H9 (cell line): ENCODE results near the gene ATRNL1. TPM values are rescaled to one million over a fixed set of nuclear protein-coding genes. Genes with fewer than 3 reads are reported as not detected.

Experiments
- DNase-seq: peaks from one replicate; pipeline ENCODE4 v3.0.0-alpha.2; 2017
- H2AFZ ChIP-seq: one replicate; pipeline ENCODE4 v1.6.1; 2013; ENCODE audit warnings: mild to moderate bottlenecking, low read length, control low read depth, moderate library complexity
- H2AK5ac ChIP-seq: 2 replicates; pipeline ENCODE4 v1.6.1; 2013; ENCODE audit warnings: low read length, control low read depth, mixed read lengths; ENCODE audit not compliant: insufficient read length
- H2BK120ac ChIP-seq: one replicate; pipeline ENCODE4 v1.6.1; 2013; ENCODE audit warnings: low read depth, mild to moderate bottlenecking, low read length, control low read depth, inconsistent platforms; ENCODE audit not compliant: poor library complexity, severe bottlenecking
- H2BK12ac ChIP-seq: 2 replicates; pipeline ENCODE4 v1.6.1; 2013; ENCODE audit warnings: low read length, control low read depth, mixed read lengths, low read depth; ENCODE audit not compliant: insufficient read length
- H2BK15ac ChIP-seq: 2 replicates; pipeline ENCODE4 v1.6.1; 2013; ENCODE audit warnings: low read depth, low read length, control low read depth
- H2BK20ac ChIP-seq: one replicate; pipeline ENCODE4 v1.6.1; 2013; ENCODE audit warnings: low read depth, mild to moderate bottlenecking, low read length, control low read depth, inconsistent platforms; ENCODE audit not compliant: poor library complexity, severe bottlenecking
- H2BK5ac ChIP-seq: 2 replicates; pipeline ENCODE4 v1.6.1; 2013; ENCODE audit warnings: low read length, control low read depth, mixed read lengths; ENCODE audit not compliant: insufficient read length
- H3K14ac ChIP-seq: 2 replicates; pipeline ENCODE4 v1.6.1; 2013; ENCODE audit warnings: low read length, control low read depth; ENCODE audit not compliant: insufficient read depth
- H3K18ac ChIP-seq: 2 replicates; pipeline ENCODE4 v1.6.1; 2013; ENCODE audit warnings: low read depth, mild to moderate bottlenecking, mixed read lengths, low read length, control low read depth; ENCODE audit not compliant: insufficient read length
- H3K23ac ChIP-seq: 2 replicates; pipeline ENCODE4 v1.6.1; 2013; ENCODE audit warnings: low read length, control low read depth, mixed read lengths, low read depth; ENCODE audit not compliant: insufficient read length
- H3K23me2 ChIP-seq: 2 replicates; pipeline ENCODE4 v1.6.1; 2013; ENCODE audit warnings: low read depth, mild to moderate bottlenecking, mixed read lengths, low read length, control low read depth; ENCODE audit not compliant: insufficient read length, poor library complexity, severe bottlenecking
- H3K27ac ChIP-seq: 2 replicates; pipeline ENCODE4 v1.5.1; 2013; ENCODE audit warnings: low read length, control low read depth, mixed read lengths, low read depth; ENCODE audit not compliant: insufficient read length
- H3K27me3 ChIP-seq: 2 replicates; pipeline ENCODE4 v1.6.1; 2013; ENCODE audit warnings: low read length, control low read depth, inconsistent platforms; ENCODE audit not compliant: insufficient read depth
- H3K4ac ChIP-seq: 2 replicates; pipeline ENCODE4 v1.6.1; 2013; ENCODE audit warnings: low read depth, mild to moderate bottlenecking, control low read depth, inconsistent platforms, low read length, moderate library complexity
- H3K4me1 ChIP-seq: 2 replicates; pipeline ENCODE4 v1.6.1; 2013; ENCODE audit warnings: low read length, control low read depth, inconsistent platforms; ENCODE audit not compliant: insufficient read depth
- H3K4me2 ChIP-seq: 2 replicates; pipeline ENCODE4 v1.6.1; 2013; ENCODE audit warnings: low read length, control low read depth, mixed read lengths; ENCODE audit not compliant: insufficient read length, insufficient read depth
- H3K56ac ChIP-seq: 2 replicates; pipeline ENCODE4 v1.6.1; 2013; ENCODE audit warnings: low read depth, mild to moderate bottlenecking, mixed read lengths, low read length, control low read depth; ENCODE audit not compliant: insufficient read length
- H3K79me1 ChIP-seq: 2 replicates; pipeline ENCODE4 v1.6.1; 2013; ENCODE audit warnings: low read depth, mild to moderate bottlenecking, moderate library complexity, low read length, control low read depth, inconsistent platforms; ENCODE audit not compliant: insufficient read depth, poor library complexity, severe bottlenecking
- H3K79me2 ChIP-seq: 2 replicates; pipeline ENCODE4 v1.6.1; 2013; ENCODE audit warnings: low read length, control low read depth, inconsistent platforms; ENCODE audit not compliant: insufficient read depth
- H3K9ac ChIP-seq: 2 replicates; pipeline ENCODE4 v1.6.1; 2013; ENCODE audit warnings: low read length, control low read depth, mixed read lengths; ENCODE audit not compliant: insufficient read length; ENCODE audit errors: extremely low read depth
- H3K9me3 ChIP-seq: one replicate; pipeline ENCODE4 v1.6.1; 2013; ENCODE audit warnings: low read depth, low read length, inconsistent platforms; ENCODE audit not compliant: control insufficient read depth
- H3T11ph ChIP-seq: one replicate; pipeline ENCODE4 v1.6.1; 2013; ENCODE audit warnings: mild to moderate bottlenecking, low read length, control low read depth, inconsistent platforms
- H4K20me1 ChIP-seq: one replicate; pipeline ENCODE4 v1.6.1; 2013; ENCODE audit not compliant: control insufficient read depth, insufficient read length, insufficient read depth
- H4K5ac ChIP-seq: 2 replicates; pipeline ENCODE4 v1.6.1; 2013; ENCODE audit warnings: low read depth, mild to moderate bottlenecking, mixed read lengths, low read length, control low read depth; ENCODE audit not compliant: insufficient read length
- H4K8ac ChIP-seq: replicated peaks from 2 replicates; pipeline ENCODE4 v1.6.1; 2013; ENCODE audit warnings: low read length, control low read depth, mixed read lengths, low read depth; ENCODE audit not compliant: insufficient read length
- H4K91ac ChIP-seq: 2 replicates; pipeline ENCODE4 v1.6.1; 2013; ENCODE audit warnings: low read depth, mild to moderate bottlenecking, moderate library complexity, mixed read lengths, low read length, control low read depth; ENCODE audit not compliant: insufficient read length
- H3K27ac Mint-ChIP-seq, 3 experiments: 2 replicates in 2 of 3; 3 replicates in 1 of 3; pipeline ENCODE4 v1.8.0; 2020 to 2021; ENCODE audit warnings: mixed read lengths in 3 of 3, mild to moderate bottlenecking in 1 of 3, moderate library complexity in 1 of 3
- H3K27me3 Mint-ChIP-seq: 2 replicates; pipeline ENCODE4 v1.8.0; 2021; ENCODE audit warnings: low read depth, mild to moderate bottlenecking, moderate library complexity, mixed read lengths
- H3K36me3 Mint-ChIP-seq, 3 experiments: 2 replicates in 2 of 3; 3 replicates in 1 of 3; pipeline ENCODE4 v1.8.0; 2020 to 2021; ENCODE audit warnings: low read depth in 3 of 3, mixed read lengths in 3 of 3; ENCODE audit not compliant: insufficient read depth in 1 of 3
- H3K4me1 Mint-ChIP-seq, 2 experiments: 2 replicates each; pipeline ENCODE4 v1.8.0; 2020; ENCODE audit warnings: mixed read lengths in 2 of 2
- H3K4me3 Mint-ChIP-seq, 2 experiments: 2 replicates in 1 of 2; 3 replicates in 1 of 2; pipeline ENCODE4 v1.8.0; 2020 to 2021; ENCODE audit warnings: mild to moderate bottlenecking in 2 of 2, mixed read lengths in 2 of 2, moderate library complexity in 1 of 2
- H3K9me3 Mint-ChIP-seq, 2 experiments: 2 replicates in 1 of 2; 3 replicates in 1 of 2; pipeline ENCODE4 v1.8.0; 2020; ENCODE audit warnings: mild to moderate bottlenecking in 2 of 2, mixed read lengths in 2 of 2, moderate library complexity in 1 of 2
- WGBS: extraction: QIAGEN DNeasy Blood & Tissue Kit; methylation state at CpG from one replicate; pipeline ENCODE4 v1.1.7; 2013; ENCODE audit warnings: missing lambda C conversion rate, low lambda C conversion rate, mixed read lengths; ENCODE audit not compliant: insufficient read length; ENCODE audit errors: extremely low coverage; 5-methylcytosine and 5-hydroxymethylcytosine counted together
- total RNA-seq: library from RNA; stranded (reverse); gene quantifications from 2 replicates; pipeline ENCODE4 v1.2.1, GENCODE V29; 2021
- TF ChIP-seq, protein P1 (sequence below): fragments of 200-600 bp; sonication (generic); conservative IDR thresholded peaks from 3 replicates; pipeline ENCODE4 v1.8.0; 2021; ENCODE audit warnings: antibody characterized with exemption, mild to moderate bottlenecking

ATRNL1 gene
- total RNA-seq, 1 experiment from 2014 or later, result 9.2 TPM

DNA sequence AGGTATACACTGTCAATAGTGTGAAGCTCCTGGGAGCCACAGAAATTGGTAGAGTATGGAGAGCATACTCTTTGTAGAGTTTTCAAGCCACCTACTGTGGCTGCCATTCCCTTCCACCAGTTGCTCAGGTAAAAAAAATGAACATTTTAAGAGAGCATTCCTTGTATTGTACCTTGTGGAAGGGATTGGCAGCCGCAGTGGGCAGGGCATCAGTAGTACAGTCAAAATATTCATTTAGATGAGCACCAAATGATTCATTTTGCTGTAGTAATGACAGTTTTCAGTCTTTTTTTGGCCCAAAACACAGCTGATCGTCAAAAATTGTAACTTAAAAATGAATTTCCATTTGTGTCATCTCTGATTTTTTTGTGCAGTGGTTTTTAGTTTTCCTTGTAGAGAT, 304.9 kb downstream of the ATRNL1 start:
- no peak overlapping the region for H2AK5ac ChIP-seq
- Mint-ChIP-seq H3K36me3 (no peaks in the 10 kb centered on the region), H3K27me3 (no peaks in the 10 kb centered on the region), H3K9me3 (no peaks in the 10 kb centered on the region), H3K27ac (no peak overlapping the region), H3K4me1 (no peaks in the 10 kb centered on the region), H3K4me3 (no peak overlapping the region)
- no peak overlapping the region for H3K27ac ChIP-seq
- no CpG with 5 or more reads among the region's 2 CpGs for WGBS
- H3K4me1 ChIP-seq, result no peaks in the 10 kb centered on the region
- no peak overlapping the region for H4K8ac ChIP-seq
- H3K27me3 ChIP-seq, result no peaks in the 10 kb centered on the region
- no peaks in the 10 kb centered on the region for H3K9me3 ChIP-seq
- no peak for DNase-seq
- no peak overlapping the region for H4K91ac ChIP-seq
- H3K23me2 ChIP-seq, result no peaks in the 10 kb centered on the region
- H2BK20ac ChIP-seq, result no peak overlapping the region
- H2AFZ ChIP-seq, result no peak overlapping the region
- no peak overlapping the region for H2BK12ac ChIP-seq
- H2BK120ac ChIP-seq, result no peak overlapping the region
- no peak overlapping the region for H3K4ac ChIP-seq
- no peak overlapping the region for H2BK5ac ChIP-seq
- H3K9ac ChIP-seq, result no peak overlapping the region
- no peak overlapping the region for H3K4me2 ChIP-seq
- TF ChIP-seq, protein P1, sequence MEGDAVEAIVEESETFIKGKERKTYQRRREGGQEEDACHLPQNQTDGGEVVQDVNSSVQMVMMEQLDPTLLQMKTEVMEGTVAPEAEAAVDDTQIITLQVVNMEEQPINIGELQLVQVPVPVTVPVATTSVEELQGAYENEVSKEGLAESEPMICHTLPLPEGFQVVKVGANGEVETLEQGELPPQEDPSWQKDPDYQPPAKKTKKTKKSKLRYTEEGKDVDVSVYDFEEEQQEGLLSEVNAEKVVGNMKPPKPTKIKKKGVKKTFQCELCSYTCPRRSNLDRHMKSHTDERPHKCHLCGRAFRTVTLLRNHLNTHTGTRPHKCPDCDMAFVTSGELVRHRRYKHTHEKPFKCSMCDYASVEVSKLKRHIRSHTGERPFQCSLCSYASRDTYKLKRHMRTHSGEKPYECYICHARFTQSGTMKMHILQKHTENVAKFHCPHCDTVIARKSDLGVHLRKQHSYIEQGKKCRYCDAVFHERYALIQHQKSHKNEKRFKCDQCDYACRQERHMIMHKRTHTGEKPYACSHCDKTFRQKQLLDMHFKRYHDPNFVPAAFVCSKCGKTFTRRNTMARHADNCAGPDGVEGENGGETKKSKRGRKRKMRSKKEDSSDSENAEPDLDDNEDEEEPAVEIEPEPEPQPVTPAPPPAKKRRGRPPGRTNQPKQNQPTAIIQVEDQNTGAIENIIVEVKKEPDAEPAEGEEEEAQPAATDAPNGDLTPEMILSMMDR, result no peak
- no peak overlapping the region for H3K18ac ChIP-seq
- no peak overlapping the region for H4K5ac ChIP-seq
- no peak overlapping the region for H3K14ac ChIP-seq
- no peak overlapping the region for H3T11ph ChIP-seq
- no peaks in the 10 kb centered on the region for H4K20me1 ChIP-seq
- H3K56ac ChIP-seq, result no peak overlapping the region
- no peak overlapping the region for H2BK15ac ChIP-seq
- no peaks in the 10 kb centered on the region for H3K79me2 ChIP-seq
- H3K23ac ChIP-seq, result no peak overlapping the region
- no peaks in the 10 kb centered on the region for H3K79me1 ChIP-seq
